ENCODE measurements around the gene FAHD1. TPM values are rescaled to one million over a fixed set of nuclear protein-coding genes. Genes with fewer than 3 reads are reported as not detected.
A peak's percentile ranks its signal among the peaks of the same experiment; 100 is the strongest.

Gene FAHD1
- total and polyA plus RNA-seq, 9 of the 15 experiments (the other 6 are each of a cell fraction or from before 2014, with no cell fraction given): 2.2 to 20.9 (median 10.7) TPM

DNA sequence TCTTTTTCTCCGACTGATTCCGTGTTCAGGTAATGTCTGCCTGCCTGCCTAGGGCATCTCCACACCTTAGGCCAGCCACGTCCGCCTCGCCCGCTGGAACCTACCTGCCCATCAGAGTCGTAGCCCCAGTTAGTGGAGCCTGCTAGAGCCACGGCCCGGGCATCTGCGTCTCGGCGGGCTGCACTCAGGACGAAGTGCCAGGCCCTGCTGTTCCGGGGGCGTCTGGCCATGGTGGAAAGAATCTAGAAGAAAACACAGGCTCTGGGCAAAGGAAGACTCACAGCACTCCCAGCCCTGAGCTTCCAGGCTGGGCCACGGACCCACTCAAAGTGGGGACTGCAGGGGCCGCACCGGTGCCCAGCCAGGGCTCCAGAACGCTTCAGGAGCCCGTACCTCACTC, 45.8 kb upstream of the FAHD1 start:
- intact Hi-C loops (cut with micrococcal nuclease): loop anchor here (5.0 kb wide), 1 partner anchor 169 kb away; the partner anchor contains the start of genes CRAMP1 and IFT140

DNA sequence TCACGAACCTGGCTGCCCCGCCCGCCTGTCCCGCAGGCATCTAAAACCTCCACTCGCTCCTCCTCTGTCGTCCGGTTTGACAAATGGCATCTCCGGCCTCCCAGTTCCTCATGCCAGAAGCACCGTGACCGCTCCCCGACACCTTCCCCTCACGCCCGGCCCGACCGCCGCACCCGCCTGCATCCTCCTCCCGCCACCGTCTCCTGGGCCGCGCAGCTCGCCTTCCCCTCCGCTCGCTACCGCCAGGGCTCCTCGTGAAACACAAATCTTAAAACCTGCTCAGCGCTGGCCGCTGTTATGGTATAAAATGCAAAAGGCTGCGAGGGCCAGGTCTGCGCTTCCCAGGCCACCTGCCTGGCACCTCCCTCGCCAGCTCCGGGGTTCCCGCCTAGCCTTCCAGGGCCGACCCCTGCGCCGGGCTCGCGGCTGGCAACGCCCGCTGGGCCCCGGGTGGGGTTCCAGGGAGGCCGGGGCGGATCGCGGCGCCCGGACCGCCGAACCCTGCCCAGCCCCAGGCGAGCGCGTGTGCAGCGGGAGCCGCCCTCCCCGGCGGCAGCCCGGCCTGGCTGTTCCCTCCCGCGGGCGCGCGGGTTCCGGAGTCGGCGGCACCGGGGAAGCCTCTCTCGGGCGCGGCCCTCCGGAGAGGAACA, 45.1 kb upstream of the FAHD1 start:
- Histone ChIP-seq H3K79me2 (ENCODE audit: control insufficient read depth, insufficient read depth, low read length) (peaks cover 49% of the 10 kb centered on the region), H3K9me3 (replicated peaks; ENCODE audit: control insufficient read depth, insufficient read depth, low read depth, low read length) (no peaks in the 10 kb centered on the region), H3K9ac (ENCODE audit: insufficient read depth in 1 of 2, low read depth in 2 of 2, low read length in 2 of 2) (peak overlapping the region; percentile 77 to 96), H3K27ac (ENCODE audit: extremely low read depth, low read depth, low read length) (peak overlapping the region; percentile 69; the same call in 2 of the 3 replicates), H3K4me3 (peak overlapping the region; percentile 99), H3K4me2 (ENCODE audit: insufficient read depth, low read length) (peak overlapping the region; percentile 98), H4K20me1 (replicated peaks; ENCODE audit: control insufficient read depth, insufficient read depth, low read length) (peaks cover 3% of the 10 kb centered on the region; the same call in 1 of the 2 replicates), H3K9me1 (ENCODE audit: control insufficient read depth, insufficient read depth, low read length) (no peaks in the 10 kb centered on the region), H3K36me3 (ENCODE audit: control insufficient read depth, insufficient read depth, low read length) (peaks cover 51% of the 10 kb centered on the region; the same call in 1 of the 3 replicates), H2AFZ (ENCODE audit: low read depth, low read length) (peak overlapping the region; percentile 55; the same call in 1 of the 2 replicates), H3K4me1 (replicated peaks in 1 of 2; ENCODE audit: control insufficient read depth in 2 of 2, insufficient read depth in 2 of 2, low read length in 2 of 2) (peaks cover 4 to 84% of the 10 kb centered on the region in 2 experiments; a peak in 3 of 5 replicates), H3K27me3 (ENCODE audit: control insufficient read depth in 2 of 2, insufficient read depth in 2 of 2, low read length in 2 of 2) (no peaks in the 10 kb centered on the region)
- no peak for FAIRE-seq
- peak in 2 of 4 experiments; percentile 35 to 54 for DNase-seq (ENCODE audit: extremely low read depth in 1 of 4, low spot score in 3 of 4)
- POLR2A ChIA-PET: interaction anchor here (0.7 to 2.3 kb wide), 8 partner anchors 10 to 1102 kb away, joined by 3 to 35 read pairs (median 6); partner anchors contain the start of genes EME2, MRPS34, NME3 and RPS2
- 3% methylated on average over 41 of the region's 70 CpGs for WGBS (ENCODE audit: insufficient coverage, low coverage, missing lambda C conversion rate)
- intact Hi-C loops (cut with micrococcal nuclease): loop anchor here (5.0 kb wide), 1 partner anchor 170 kb away; the partner anchor contains the start of genes CRAMP1 and IFT140
- peak; percentile 33 for ATAC-seq
- in situ Hi-C loops (cut with MboI): loop anchor here (5.0 kb wide), 1 partner anchor 150 kb away; no protein-coding TSS in a partner anchor
- BruUV-seq (replicated peaks): no TSS peak
- CTCF ChIA-PET (ENCODE audit: low intra/inter-chr PET ratio): interaction anchor here (0.6 kb wide), 1 partner anchor 483 kb away, joined by 3 read pairs; no protein-coding TSS in a partner anchor
- TF ChIP-seq, protein P1, sequence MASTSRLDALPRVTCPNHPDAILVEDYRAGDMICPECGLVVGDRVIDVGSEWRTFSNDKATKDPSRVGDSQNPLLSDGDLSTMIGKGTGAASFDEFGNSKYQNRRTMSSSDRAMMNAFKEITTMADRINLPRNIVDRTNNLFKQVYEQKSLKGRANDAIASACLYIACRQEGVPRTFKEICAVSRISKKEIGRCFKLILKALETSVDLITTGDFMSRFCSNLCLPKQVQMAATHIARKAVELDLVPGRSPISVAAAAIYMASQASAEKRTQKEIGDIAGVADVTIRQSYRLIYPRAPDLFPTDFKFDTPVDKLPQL (IDR thresholded peaks at IDR 0.05; ENCODE audit: extremely low read depth, insufficient read length): no peak
- TF ChIP-seq ELF4 (CRISPR knock-in tag; IDR thresholded peaks at IDR 0.05) (no peak), ZNF134 (CRISPR knock-in tag; conservative IDR thresholded peaks at IDR 0.05) (no peak), ETS2 (tag; IDR thresholded peaks at IDR 0.05; ENCODE audit: borderline replicate concordance, poor library complexity, severe bottlenecking) (no peak), COPS2 (conservative IDR thresholded peaks at IDR 0.05) (no peak)
- TF ChIP-seq, protein P2, sequence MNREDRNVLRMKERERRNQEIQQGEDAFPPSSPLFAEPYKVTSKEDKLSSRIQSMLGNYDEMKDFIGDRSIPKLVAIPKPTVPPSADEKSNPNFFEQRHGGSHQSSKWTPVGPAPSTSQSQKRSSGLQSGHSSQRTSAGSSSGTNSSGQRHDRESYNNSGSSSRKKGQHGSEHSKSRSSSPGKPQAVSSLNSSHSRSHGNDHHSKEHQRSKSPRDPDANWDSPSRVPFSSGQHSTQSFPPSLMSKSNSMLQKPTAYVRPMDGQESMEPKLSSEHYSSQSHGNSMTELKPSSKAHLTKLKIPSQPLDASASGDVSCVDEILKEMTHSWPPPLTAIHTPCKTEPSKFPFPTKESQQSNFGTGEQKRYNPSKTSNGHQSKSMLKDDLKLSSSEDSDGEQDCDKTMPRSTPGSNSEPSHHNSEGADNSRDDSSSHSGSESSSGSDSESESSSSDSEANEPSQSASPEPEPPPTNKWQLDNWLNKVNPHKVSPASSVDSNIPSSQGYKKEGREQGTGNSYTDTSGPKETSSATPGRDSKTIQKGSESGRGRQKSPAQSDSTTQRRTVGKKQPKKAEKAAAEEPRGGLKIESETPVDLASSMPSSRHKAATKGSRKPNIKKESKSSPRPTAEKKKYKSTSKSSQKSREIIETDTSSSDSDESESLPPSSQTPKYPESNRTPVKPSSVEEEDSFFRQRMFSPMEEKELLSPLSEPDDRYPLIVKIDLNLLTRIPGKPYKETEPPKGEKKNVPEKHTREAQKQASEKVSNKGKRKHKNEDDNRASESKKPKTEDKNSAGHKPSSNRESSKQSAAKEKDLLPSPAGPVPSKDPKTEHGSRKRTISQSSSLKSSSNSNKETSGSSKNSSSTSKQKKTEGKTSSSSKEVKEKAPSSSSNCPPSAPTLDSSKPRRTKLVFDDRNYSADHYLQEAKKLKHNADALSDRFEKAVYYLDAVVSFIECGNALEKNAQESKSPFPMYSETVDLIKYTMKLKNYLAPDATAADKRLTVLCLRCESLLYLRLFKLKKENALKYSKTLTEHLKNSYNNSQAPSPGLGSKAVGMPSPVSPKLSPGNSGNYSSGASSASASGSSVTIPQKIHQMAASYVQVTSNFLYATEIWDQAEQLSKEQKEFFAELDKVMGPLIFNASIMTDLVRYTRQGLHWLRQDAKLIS (CRISPR knock-in tag; IDR thresholded peaks at IDR 0.05): no peak

More for the DNA sequence above, 45.8 kb upstream of the FAHD1 start:
- H3K27me3 ChIP-seq (ENCODE audit: control insufficient read depth in 2 of 2, insufficient read depth in 2 of 2, low read length in 2 of 2): no peaks in the 10 kb centered on the region
- BruUV-seq (replicated peaks): no TSS peak
- no peaks in the 10 kb centered on the region for H3K9me1 ChIP-seq (ENCODE audit: control insufficient read depth, insufficient read depth, low read length)
- H3K9me3 ChIP-seq (replicated peaks; ENCODE audit: control insufficient read depth, insufficient read depth, low read depth, low read length): no peaks in the 10 kb centered on the region
- H3K36me3 ChIP-seq (ENCODE audit: control insufficient read depth, insufficient read depth, low read length): peaks cover 52% of the 10 kb centered on the region; the same call in 1 of the 3 replicates
- CTCF ChIA-PET (ENCODE audit: low intra/inter-chr PET ratio): no interaction called here
- TF ChIP-seq RBM22 (IDR thresholded peaks at IDR 0.05; ENCODE audit: low read depth, low read length, poor library complexity, severe bottlenecking) (peak; percentile 0), POLR2G (IDR thresholded peaks at IDR 0.05; ENCODE audit: low read depth, low read length) (peak; percentile 20; the same call in 1 of the 2 replicates), ZKSCAN8 (CRISPR knock-in tag; IDR thresholded peaks at IDR 0.05) (no peak), CHD1 (IDR thresholded peaks at IDR 0.05; ENCODE audit: low read length) (peak; percentile 26)
- no peak for DNase-seq (ENCODE audit: extremely low read depth in 1 of 4, low spot score in 3 of 4)
- ATAC-seq: no peak
- H3K4me1 ChIP-seq (replicated peaks in 1 of 2; ENCODE audit: control insufficient read depth in 2 of 2, insufficient read depth in 2 of 2, low read length in 2 of 2): peaks cover 4 to 85% of the 10 kb centered on the region in 2 experiments; a peak in 3 of 5 replicates
- no peak for FAIRE-seq
- no peak overlapping the region for H2AFZ ChIP-seq (ENCODE audit: low read depth, low read length)
- H3K27ac ChIP-seq (ENCODE audit: extremely low read depth, low read depth, low read length): no peak overlapping the region
- in situ Hi-C loops (cut with MboI): loop anchor here (5.0 kb wide), 1 partner anchor 151 kb away; no protein-coding TSS in a partner anchor
- H3K79me2 ChIP-seq (ENCODE audit: control insufficient read depth, insufficient read depth, low read length): peaks cover 43% of the 10 kb centered on the region
- peak overlapping the region; percentile 99 for H3K4me3 ChIP-seq
- H3K9ac ChIP-seq (ENCODE audit: insufficient read depth in 1 of 2, low read depth in 2 of 2, low read length in 2 of 2): peak overlapping the region; percentile 77 to 96; a peak in 3 of 4 replicates
- peak overlapping the region; percentile 98 for H3K4me2 ChIP-seq (ENCODE audit: insufficient read depth, low read length)
- POLR2A ChIA-PET: interaction anchor here (1.4 to 2.3 kb wide), 3 partner anchors 9 to 184 kb away, joined by 3 to 35 read pairs (median 14); partner anchors contain the start of genes EME2, IGFALS, MRPS34 and NME3
- peaks cover 3% of the 10 kb centered on the region; the same call in 1 of the 2 replicates for H4K20me1 ChIP-seq (replicated peaks; ENCODE audit: control insufficient read depth, insufficient read depth, low read length)
- 84% methylated on average over 18 of the region's 20 CpGs for WGBS (ENCODE audit: insufficient coverage, low coverage, missing lambda C conversion rate)

Data from K562 (cell line).